ENCODE data around the gene TINAGL1. TPM values are rescaled to one million over a fixed set of nuclear protein-coding genes. Genes with fewer than 3 reads are reported as not detected.

Gene TINAGL1
- total and polyA plus RNA-seq, 2 of the 13 experiments (the other 11 are each of a cell fraction or from before 2014, with no cell fraction given) = 24.7 to 76.8 TPM

DNA sequence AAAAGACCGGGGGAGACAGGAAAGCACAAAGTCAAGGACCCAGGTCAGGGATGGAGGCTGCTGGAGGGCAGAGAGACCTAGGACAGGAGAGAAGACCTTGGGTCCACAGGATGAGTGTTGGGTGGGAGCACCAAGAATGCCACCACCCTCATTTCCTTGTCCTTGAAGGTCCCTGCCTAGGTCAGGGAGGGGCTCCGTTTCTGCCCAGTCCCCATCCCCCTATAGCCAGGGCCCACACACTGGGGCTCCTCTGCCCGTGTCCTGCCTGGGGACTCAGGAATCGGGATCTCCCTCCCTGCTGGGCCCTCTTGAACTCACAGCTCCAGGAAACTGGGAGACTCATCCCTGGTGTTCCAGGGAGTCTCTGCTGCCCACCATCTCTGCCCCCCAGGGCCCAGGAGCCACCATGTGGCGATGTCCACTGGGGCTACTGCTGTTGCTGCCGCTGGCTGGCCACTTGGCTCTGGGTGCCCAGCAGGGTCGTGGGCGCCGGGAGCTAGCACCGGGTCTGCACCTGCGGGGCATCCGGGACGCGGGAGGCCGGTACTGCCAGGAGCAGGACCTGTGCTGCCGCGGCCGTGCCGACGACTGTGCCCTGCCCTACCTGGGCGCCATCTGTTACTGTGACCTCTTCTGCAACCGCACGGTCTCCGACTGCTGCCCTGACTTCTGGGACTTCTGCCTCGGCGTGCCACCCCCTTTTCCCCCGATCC, 584 bp downstream of the TINAGL1 start (continued):
- TF ChIP-seq ZNF788 (CRISPR knock-in tag; IDR thresholded peaks at IDR 0.05; ENCODE audit: borderline replicate concordance) (0 out of 2 replicates have a peak, but pooled peaks have one; percentile 26), GFI1 (CRISPR knock-in tag; IDR thresholded peaks at IDR 0.05; ENCODE audit: borderline replicate concordance) (0 out of 2 replicates have a peak, but pooled peaks have one; percentile 13), AGO2 (optimal IDR thresholded peaks at IDR 0.05; ENCODE audit: low read depth, low read length) (peak; percentile 78), RBFOX2 (IDR thresholded peaks at IDR 0.05; ENCODE audit: low read depth, low read length) (peak; percentile 58), ZNF816 (CRISPR knock-in tag; IDR thresholded peaks at IDR 0.05; ENCODE audit: borderline replicate concordance) (no peak), ZNF160 (CRISPR knock-in tag; IDR thresholded peaks at IDR 0.05) (no peak), ISL2 (CRISPR knock-in tag; IDR thresholded peaks at IDR 0.05) (no peak), ZBTB20 (CRISPR knock-in tag; IDR thresholded peaks at IDR 0.05; ENCODE audit: borderline replicate concordance, low read depth) (0 out of 2 replicates have a peak, but pooled peaks have one; percentile 23), GZF1 (CRISPR knock-in tag; IDR thresholded peaks at IDR 0.05) (peak; percentile 70; the same call in 1 of the 2 replicates), HNRNPL (IDR thresholded peaks at IDR 0.05; ENCODE audit: low read depth, low read length) (0 out of 2 replicates have a peak, but pooled peaks have one; percentile 52), PHF8 (CRISPR knock-in tag; IDR thresholded peaks at IDR 0.05) (peak; percentile 24; the same call in 1 of the 2 replicates), WIZ (CRISPR knock-in tag; IDR thresholded peaks at IDR 0.05) (no peak), ZNF337 (CRISPR knock-in tag; IDR thresholded peaks at IDR 0.05; ENCODE audit: borderline replicate concordance, low read depth) (0 out of 2 replicates have a peak, but pooled peaks have one; percentile 24), ZNF598 (CRISPR knock-in tag; IDR thresholded peaks at IDR 0.05; ENCODE audit: borderline replicate concordance) (0 out of 2 replicates have a peak, but pooled peaks have one; percentile 7), NCOA2 (CRISPR knock-in tag; IDR thresholded peaks at IDR 0.05) (no peak), ZNF768 (CRISPR knock-in tag; IDR thresholded peaks at IDR 0.05) (peak; percentile 45; the same call in 1 of the 2 replicates), MAZ (IDR thresholded peaks at IDR 0.05; ENCODE audit: borderline replicate concordance, low read depth, low read length) (no peak), MAZ (CRISPR knock-in tag; IDR thresholded peaks at IDR 0.05; ENCODE audit: low read depth) (peak; percentile 28; the same call in 1 of the 2 replicates), NFATC3 (CRISPR knock-in tag; IDR thresholded peaks at IDR 0.05) (no peak), ZNF883 (CRISPR knock-in tag; IDR thresholded peaks at IDR 0.05; ENCODE audit: not compliant biosample characterization) (peak; percentile 6)
- TF ChIP-seq, protein P1, sequence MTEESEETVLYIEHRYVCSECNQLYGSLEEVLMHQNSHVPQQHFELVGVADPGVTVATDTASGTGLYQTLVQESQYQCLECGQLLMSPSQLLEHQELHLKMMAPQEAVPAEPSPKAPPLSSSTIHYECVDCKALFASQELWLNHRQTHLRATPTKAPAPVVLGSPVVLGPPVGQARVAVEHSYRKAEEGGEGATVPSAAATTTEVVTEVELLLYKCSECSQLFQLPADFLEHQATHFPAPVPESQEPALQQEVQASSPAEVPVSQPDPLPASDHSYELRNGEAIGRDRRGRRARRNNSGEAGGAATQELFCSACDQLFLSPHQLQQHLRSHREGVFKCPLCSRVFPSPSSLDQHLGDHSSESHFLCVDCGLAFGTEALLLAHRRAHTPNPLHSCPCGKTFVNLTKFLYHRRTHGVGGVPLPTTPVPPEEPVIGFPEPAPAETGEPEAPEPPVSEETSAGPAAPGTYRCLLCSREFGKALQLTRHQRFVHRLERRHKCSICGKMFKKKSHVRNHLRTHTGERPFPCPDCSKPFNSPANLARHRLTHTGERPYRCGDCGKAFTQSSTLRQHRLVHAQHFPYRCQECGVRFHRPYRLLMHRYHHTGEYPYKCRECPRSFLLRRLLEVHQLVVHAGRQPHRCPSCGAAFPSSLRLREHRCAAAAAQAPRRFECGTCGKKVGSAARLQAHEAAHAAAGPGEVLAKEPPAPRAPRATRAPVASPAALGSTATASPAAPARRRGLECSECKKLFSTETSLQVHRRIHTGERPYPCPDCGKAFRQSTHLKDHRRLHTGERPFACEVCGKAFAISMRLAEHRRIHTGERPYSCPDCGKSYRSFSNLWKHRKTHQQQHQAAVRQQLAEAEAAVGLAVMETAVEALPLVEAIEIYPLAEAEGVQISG (CRISPR knock-in tag; IDR thresholded peaks at IDR 0.05) = 0 out of 2 replicates have a peak, but pooled peaks have one; percentile 33
- TF ChIP-seq, protein P2, sequence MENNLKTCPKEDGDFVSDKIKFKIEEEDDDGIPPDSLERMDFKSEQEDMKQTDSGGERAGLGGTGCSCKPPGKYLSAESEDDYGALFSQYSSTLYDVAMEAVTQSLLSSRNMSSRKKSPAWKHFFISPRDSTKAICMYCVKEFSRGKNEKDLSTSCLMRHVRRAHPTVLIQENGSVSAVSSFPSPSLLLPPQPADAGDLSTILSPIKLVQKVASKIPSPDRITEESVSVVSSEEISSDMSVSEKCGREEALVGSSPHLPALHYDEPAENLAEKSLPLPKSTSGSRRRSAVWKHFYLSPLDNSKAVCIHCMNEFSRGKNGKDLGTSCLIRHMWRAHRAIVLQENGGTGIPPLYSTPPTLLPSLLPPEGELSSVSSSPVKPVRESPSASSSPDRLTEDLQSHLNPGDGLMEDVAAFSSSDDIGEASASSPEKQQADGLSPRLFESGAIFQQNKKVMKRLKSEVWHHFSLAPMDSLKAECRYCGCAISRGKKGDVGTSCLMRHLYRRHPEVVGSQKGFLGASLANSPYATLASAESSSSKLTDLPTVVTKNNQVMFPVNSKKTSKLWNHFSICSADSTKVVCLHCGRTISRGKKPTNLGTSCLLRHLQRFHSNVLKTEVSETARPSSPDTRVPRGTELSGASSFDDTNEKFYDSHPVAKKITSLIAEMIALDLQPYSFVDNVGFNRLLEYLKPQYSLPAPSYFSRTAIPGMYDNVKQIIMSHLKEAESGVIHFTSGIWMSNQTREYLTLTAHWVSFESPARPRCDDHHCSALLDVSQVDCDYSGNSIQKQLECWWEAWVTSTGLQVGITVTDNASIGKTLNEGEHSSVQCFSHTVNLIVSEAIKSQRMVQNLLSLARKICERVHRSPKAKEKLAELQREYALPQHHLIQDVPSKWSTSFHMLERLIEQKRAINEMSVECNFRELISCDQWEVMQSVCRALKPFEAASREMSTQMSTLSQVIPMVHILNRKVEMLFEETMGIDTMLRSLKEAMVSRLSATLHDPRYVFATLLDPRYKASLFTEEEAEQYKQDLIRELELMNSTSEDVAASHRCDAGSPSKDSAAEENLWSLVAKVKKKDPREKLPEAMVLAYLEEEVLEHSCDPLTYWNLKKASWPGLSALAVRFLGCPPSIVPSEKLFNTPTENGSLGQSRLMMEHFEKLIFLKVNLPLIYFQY (CRISPR knock-in tag; IDR thresholded peaks at IDR 0.05; ENCODE audit: borderline replicate concordance) = no peak
- TF ChIP-seq, protein P3, sequence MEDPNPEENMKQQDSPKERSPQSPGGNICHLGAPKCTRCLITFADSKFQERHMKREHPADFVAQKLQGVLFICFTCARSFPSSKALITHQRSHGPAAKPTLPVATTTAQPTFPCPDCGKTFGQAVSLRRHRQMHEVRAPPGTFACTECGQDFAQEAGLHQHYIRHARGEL (CRISPR knock-in tag; IDR thresholded peaks at IDR 0.05) = peak; percentile 44; the same call in 1 of the 2 replicates

Measured in HepG2 (cell line).